ENCODE measurements around the gene GPM6B.

- TF ChIP-seq EZH2phosphoT487 (IDR thresholded peaks at IDR 0.05; ENCODE audit: borderline replicate concordance, low read length) = no peak
- TF ChIP-seq CTCF (IDR thresholded peaks at IDR 0.05; ENCODE audit: low read depth, low read length, poor library complexity, severe bottlenecking) = no peak
Measured at GRCh38 chrX:13835825-13836224, 18.9 kb upstream of the GPM6B start.
